ENCODE results near the gene SH3RF1. TPM values are rescaled to one million over a fixed set of nuclear protein-coding genes. Genes with fewer than 3 reads are reported as not detected.

SH3RF1 gene
- total and polyA plus RNA-seq, 5 experiments from 2014 or later: 0.16 TPM; not detected in 4

GRCh38 chr4:169098969-169099690 lies 171.6 kb downstream of the SH3RF1 start:
- Mint-ChIP-seq H3K4me3 (no peak overlapping the region), H3K9me3 (peaks cover 0 to 2% (median 0%) of the 10 kb centered on the region in 9 donors), H3K27me3 (peaks cover 0 to 8% (median 1%) of the 10 kb centered on the region in 5 donors), H3K27ac (no peak overlapping the region), H3K36me3 (no peaks in the 10 kb centered on the region), H3K4me1 (peaks cover 0 to 10% (median 0%) of the 10 kb centered on the region in 4 donors)
- POLR2A ChIA-PET: no interaction called here
- ATAC-seq (no peak), DNase-seq (no peak)

- POLR2A ChIA-PET: no interaction called here
- Mint-ChIP-seq H3K4me3 (no peak overlapping the region), H3K4me1 (peaks cover 0 to 10% (median 0%) of the 10 kb centered on the region in 4 donors), H3K36me3 (no peaks in the 10 kb centered on the region), H3K9me3 (peaks cover 0 to 2% (median 0%) of the 10 kb centered on the region in 9 donors), H3K27ac (no peak overlapping the region), H3K27me3 (peaks cover 0 to 8% (median 1%) of the 10 kb centered on the region in 5 donors)
- no peak for DNase-seq
- ATAC-seq: no peak
Observed at GRCh38 chr4:169098532-169098931, 172.2 kb downstream of the SH3RF1 start.

DNA sequence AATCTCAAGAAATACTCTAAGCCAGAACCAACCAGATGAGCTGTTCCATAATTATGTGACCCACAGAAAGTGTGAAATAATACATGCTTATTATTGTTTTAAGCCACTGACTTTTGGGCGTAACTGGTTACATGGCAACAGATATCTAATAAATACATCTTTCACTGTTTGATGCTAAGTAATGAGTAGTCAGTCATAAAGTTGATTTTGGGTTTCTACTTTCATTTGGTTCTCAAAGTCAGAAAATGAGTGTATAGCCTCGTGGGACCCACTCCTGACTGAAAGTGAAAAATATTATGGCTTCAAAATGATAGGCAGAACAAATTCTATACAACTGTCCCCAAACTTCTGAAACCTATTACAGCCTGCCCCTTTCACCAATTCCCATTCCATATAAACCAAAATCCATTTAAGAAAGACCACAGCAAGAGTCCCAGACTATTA lies 172.7 kb downstream of the SH3RF1 start:
- ATAC-seq (no peak), DNase-seq (no peak)
- H3K4me1 Mint-ChIP-seq: peaks cover 0 to 10% (median 0%) of the 10 kb centered on the region in 4 donors
- H3K4me3 Mint-ChIP-seq: no peak overlapping the region
- H3K27ac Mint-ChIP-seq: no peak overlapping the region
- peaks cover 0 to 8% (median 1%) of the 10 kb centered on the region in 5 donors for H3K27me3 Mint-ChIP-seq
- H3K36me3 Mint-ChIP-seq: no peaks in the 10 kb centered on the region
- POLR2A ChIA-PET: no interaction called here
- H3K9me3 Mint-ChIP-seq: peaks cover 0 to 2% (median 0%) of the 10 kb centered on the region in 9 donors

DNA sequence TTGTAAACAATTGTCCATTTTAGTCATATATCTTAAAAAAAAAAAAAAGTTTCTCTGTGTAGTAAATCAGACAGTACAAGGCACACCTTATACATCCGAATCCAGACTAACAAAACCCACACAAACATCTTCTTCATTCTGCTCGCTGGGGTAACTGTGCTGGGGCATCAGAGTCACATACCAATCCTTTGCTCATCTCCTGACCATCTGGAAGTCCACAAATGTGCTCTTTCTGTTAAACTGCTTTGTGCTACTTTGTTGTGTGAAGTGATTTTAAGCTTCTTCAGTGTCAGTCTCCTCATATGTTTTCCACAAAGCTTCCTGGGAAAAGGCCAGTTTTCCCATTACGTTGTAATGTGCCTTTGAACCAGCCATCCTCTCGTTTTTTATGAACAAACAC lies 174.5 kb downstream of the SH3RF1 start:
- Mint-ChIP-seq H3K4me1 (peaks cover 0 to 10% (median 0%) of the 10 kb centered on the region in 4 donors), H3K9me3 (peaks cover 0 to 13% (median 2%) of the 10 kb centered on the region in 9 donors), H3K27me3 (peaks cover 0 to 8% (median 2%) of the 10 kb centered on the region in 5 donors), H3K4me3 (no peak overlapping the region), H3K36me3 (no peaks in the 10 kb centered on the region), H3K27ac (no peak overlapping the region)
- DNase-seq (no peak), ATAC-seq (no peak)
- POLR2A ChIA-PET: no interaction called here

DNA sequence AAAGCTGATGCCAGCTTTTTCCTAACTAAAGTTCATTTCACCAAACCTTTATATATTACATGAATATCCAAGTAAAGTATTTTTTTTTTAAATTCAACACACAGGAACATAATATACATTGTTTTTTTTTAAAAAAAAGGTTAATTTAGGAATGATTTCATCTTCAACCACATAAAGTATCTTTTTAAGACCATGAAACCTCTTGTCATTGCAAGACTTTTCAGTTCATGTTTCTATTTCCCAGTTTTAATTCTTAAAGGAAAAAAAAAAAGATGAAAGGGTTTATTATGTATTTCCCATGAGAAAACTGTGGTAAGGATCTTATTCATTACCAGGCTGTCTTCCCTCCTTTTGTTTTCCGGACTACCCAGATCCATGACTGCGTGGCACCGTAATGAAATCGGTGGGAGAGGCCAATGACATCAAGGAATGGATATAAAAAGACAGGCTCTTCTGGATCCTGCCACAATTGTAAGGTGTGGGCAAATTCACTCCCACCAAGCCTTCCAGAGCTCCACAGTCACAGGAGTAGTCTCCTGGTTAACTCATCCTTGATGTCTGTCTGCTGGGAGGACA lies 176.0 kb downstream of the SH3RF1 start:
- POLR2A ChIA-PET: no interaction called here
- H3K4me1 Mint-ChIP-seq: peaks cover 0 to 10% (median 0%) of the 10 kb centered on the region in 4 donors

DNA sequence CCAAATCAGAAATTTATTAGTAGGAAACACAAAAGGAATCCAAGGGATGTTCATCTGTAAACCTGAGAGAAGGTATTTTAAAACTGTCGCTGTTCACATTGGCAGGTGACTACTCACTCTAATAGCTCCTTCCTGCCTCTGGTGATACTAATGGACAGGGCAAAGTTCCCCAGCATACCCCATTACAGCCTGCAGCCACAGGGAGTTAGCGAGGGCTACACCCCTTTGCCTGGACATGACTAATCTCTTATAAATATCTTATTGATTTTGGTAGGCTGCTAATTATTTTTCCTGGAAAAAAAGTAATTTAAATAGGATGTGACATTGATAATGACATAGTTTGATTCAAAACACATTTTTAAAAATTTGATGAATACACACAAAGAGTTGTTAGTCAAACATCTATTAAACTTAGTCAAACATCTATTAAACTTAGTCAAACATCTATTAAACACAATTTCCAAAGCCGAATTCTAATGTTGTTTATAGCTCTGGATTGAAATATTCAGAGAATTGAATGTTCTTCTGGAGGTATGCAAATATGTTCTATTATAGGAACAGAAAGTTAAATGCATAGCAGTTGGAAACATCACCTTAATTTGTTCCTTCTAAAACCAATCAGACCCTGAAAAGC lies 177.8 kb downstream of the SH3RF1 start:
- H3K4me1 Mint-ChIP-seq: no peaks in the 10 kb centered on the region
- POLR2A ChIA-PET: no interaction called here
- H3K4me3 Mint-ChIP-seq: no peak overlapping the region
- H3K27me3 Mint-ChIP-seq: peaks cover 0 to 8% (median 2%) of the 10 kb centered on the region in 5 donors
- no peak overlapping the region for H3K27ac Mint-ChIP-seq
- no peaks in the 10 kb centered on the region for H3K36me3 Mint-ChIP-seq
- no peak for DNase-seq
- H3K9me3 Mint-ChIP-seq: peaks cover 0 to 20% (median 11%) of the 10 kb centered on the region in 9 donors
- no peak for ATAC-seq

More for the DNA sequence above, 176.0 kb downstream of the SH3RF1 start:
- DNase-seq: no peak
- peaks cover 0 to 8% (median 2%) of the 10 kb centered on the region in 5 donors for H3K27me3 Mint-ChIP-seq
- no peaks in the 10 kb centered on the region for H3K36me3 Mint-ChIP-seq
- H3K9me3 Mint-ChIP-seq: peaks cover 0 to 20% (median 6%) of the 10 kb centered on the region in 9 donors
- no peak for ATAC-seq
- no peak overlapping the region for H3K4me3 Mint-ChIP-seq
- no peak overlapping the region for H3K27ac Mint-ChIP-seq

DNA sequence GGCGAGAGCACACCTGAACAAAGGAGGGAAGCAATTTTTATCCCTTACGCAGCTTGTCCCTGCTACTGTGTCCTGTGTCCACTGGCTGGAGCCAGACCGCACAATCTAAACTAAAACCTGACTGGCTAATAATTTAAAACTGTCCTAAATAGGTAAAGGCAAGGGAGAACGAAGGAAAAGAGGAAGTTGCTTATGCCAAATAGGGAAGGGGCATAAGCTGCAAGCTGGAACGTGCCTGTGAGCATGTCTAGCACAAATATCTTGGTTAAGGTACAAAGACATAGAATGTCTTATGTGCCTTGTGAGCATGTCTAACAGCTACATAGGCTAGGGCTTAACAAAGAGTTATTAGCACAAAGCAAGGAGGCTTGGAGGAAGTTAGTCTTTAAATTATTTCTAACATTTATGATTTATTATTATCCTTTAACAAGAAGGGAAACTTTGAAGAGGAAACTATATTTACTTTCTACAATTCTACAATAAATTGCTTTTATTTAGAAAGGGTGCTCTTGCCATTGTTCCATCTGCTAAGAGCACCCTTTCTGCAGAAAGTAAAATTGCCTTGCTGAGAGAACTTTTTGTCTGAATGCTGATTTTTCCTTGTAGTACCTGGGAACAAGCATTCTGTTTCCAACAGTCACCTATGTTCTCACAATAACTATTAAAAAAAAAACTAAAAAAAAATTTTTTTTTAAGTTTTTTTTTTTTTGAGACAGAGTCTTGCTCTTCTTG lies 180.1 kb downstream of the SH3RF1 start:
- POLR2A ChIA-PET: no interaction called here
- peaks cover 0 to 20% (median 11%) of the 10 kb centered on the region in 9 donors for H3K9me3 Mint-ChIP-seq
- H3K36me3 Mint-ChIP-seq: no peaks in the 10 kb centered on the region
- no peaks in the 10 kb centered on the region for H3K4me1 Mint-ChIP-seq
- H3K4me3 Mint-ChIP-seq: no peak overlapping the region
- ATAC-seq (no peak), DNase-seq (no peak)
- peaks cover 0 to 4% (median 2%) of the 10 kb centered on the region in 5 donors for H3K27me3 Mint-ChIP-seq
- no peak overlapping the region for H3K27ac Mint-ChIP-seq

GRCh38 chr4:169089004-169089403 lies 181.8 kb downstream of the SH3RF1 start:
- ATAC-seq (no peak), DNase-seq (no peak)
- Mint-ChIP-seq H3K4me3 (no peak overlapping the region), H3K9me3 (peaks cover 0 to 20% (median 11%) of the 10 kb centered on the region in 9 donors), H3K27me3 (peaks cover 0 to 2% (median 0%) of the 10 kb centered on the region in 5 donors), H3K4me1 (no peaks in the 10 kb centered on the region), H3K36me3 (no peaks in the 10 kb centered on the region), H3K27ac (no peak overlapping the region)
- POLR2A ChIA-PET: no interaction called here

GRCh38 chr4:169084954-169085353 lies 185.8 kb downstream of the SH3RF1 start:
- POLR2A ChIA-PET: no interaction called here
- Mint-ChIP-seq H3K27ac (no peak overlapping the region), H3K9me3 (peaks cover 0 to 5% (median 0%) of the 10 kb centered on the region in 9 donors), H3K36me3 (no peaks in the 10 kb centered on the region), H3K27me3 (peaks cover 0 to 7% (median 3%) of the 10 kb centered on the region in 5 donors), H3K4me1 (peaks cover 3 to 17% (median 7%) of the 10 kb centered on the region in 4 donors), H3K4me3 (no peak overlapping the region)
- no peak for DNase-seq
- no peak for ATAC-seq

DNA sequence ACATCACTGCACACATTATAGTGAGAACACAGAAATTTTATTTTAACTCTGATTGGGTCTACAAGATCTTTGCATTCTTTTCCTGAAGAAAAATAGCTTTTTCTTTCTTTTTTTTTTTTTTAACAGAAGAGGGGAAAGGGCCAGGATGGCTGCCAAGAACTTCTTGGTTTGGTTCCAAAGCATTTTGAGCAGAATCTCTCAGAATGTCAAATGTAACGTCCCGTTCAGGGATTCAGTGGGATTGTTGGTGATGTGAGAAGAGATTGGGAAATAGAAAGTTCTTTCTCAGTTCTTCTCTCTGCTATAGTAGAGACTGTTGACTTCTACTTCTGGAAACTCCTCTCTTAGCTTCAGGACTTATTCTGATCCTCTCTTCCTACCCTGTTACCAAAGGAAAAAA lies 189.8 kb downstream of the SH3RF1 start:
- Mint-ChIP-seq H3K4me1 (peaks cover 8 to 25% (median 14%) of the 10 kb centered on the region in 4 donors), H3K4me3 (peak overlapping the region in 1 of 10 donors; percentile 66), H3K27ac (no peak overlapping the region), H3K9me3 (peaks cover 0 to 9% (median 0%) of the 10 kb centered on the region in 9 donors), H3K36me3 (peaks cover 0 to 3% (median 0%) of the 10 kb centered on the region in 3 donors), H3K27me3 (peaks cover 5 to 23% (median 15%) of the 10 kb centered on the region in 5 donors)
- DNase-seq (no peak), ATAC-seq (no peak)
- POLR2A ChIA-PET: no interaction called here

DNA sequence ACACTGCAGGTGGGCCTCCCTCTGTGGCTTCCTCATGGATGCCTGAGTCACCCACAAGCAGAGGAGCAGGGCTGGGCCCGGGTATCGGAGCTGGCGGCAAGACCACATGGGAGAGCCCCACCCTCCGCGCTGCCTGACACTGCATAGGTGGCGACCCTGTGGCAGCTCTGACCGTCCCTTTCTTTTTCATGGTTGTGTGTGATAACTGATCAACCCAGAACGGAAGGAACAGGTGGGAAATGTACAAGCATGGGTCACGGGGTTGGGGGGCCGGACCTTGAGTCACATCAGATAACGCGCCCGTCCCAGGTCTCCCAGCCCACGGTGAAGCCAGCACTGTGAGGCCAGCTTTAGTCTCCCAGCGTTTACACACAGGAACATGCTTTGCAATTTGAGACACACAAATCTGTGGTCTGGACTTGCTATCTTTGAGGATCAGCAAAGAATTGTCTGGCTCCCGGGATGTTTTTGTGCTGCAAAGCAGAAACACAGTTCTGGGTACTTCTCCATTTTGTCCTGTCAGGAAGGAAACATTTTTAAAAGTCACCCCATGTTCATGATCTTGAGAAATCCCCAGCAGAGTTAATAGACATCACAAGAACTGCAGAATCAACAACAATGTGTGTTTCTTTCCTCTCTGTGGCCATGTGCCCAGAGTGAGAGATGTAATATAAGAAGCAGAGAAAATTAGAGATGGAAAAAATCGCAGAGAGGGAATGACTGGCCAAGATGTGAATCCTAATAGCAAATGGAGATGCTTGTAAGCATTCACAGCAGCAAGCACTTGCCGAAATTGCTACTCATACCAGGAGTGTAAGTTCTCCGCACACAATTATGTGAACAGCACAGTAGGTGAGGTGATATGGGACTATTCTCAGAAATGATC lies 190.6 kb downstream of the SH3RF1 start:
- peak overlapping the region in 3 of 10 donors; percentile 5 to 41 (median 32) for H3K27ac Mint-ChIP-seq
- H3K4me1 Mint-ChIP-seq: peaks cover 8 to 25% (median 14%) of the 10 kb centered on the region in 4 donors
- H3K27me3 Mint-ChIP-seq: peaks cover 5 to 23% (median 15%) of the 10 kb centered on the region in 5 donors
- peak in 1 of 10 donors; percentile 10 for DNase-seq
- peaks cover 0 to 9% (median 0%) of the 10 kb centered on the region in 9 donors for H3K9me3 Mint-ChIP-seq
- H3K4me3 Mint-ChIP-seq: peak overlapping the region; percentile 30 to 70 (median 60)
- H3K36me3 Mint-ChIP-seq: peaks cover 0 to 3% (median 0%) of the 10 kb centered on the region in 3 donors
- peak; percentile 27 to 42 for ATAC-seq
- POLR2A ChIA-PET: no interaction called here

Measured in naive thymus-derived CD8-positive, alpha-beta T cell (primary cell).